Stimulated activated CD8-positive, alpha-beta memory T cell treated with anti-CD3 and anti-CD28 coated beads, Interleukin-12 subunit alpha, Interleukin-12 subunit beta, amount 100 ng/mL, for 24 hours (primary cell): ENCODE results near the gene SACS.

Source experiments
- DNase-seq: peaks from one replicate; pipeline ENCODE4 v3.0.0-alpha.2; 2020; ENCODE audit errors: extremely low read depth

Gene SACS

GRCh38 chr13:23433171-23434153 is at the start of gene SACS:
Gene SACS (minus strand): TSS chr13:23433702. CDS start chr13:23411239, 22,463 bp downstream.
- no peak for DNase-seq

GRCh38 chr13:23480324-23480723 is 46.8 kb upstream of the SACS start:
- DNase-seq: no peak

- DNase-seq: no peak
Observed at GRCh38 chr13:23477101-23477500, 43.6 kb upstream of the SACS start.

GRCh38 chr13:23473221-23473620 is 39.7 kb upstream of the SACS start:
- DNase-seq: no peak

- no peak for DNase-seq
Observed at GRCh38 chr13:23472189-23472588, 38.7 kb upstream of the SACS start.

GRCh38 chr13:23470790-23471614 is 37.5 kb upstream of the SACS start:
- no peak for DNase-seq

- no peak for DNase-seq
Observed at GRCh38 chr13:23469951-23470421, 36.5 kb upstream of the SACS start.

GRCh38 chr13:23468811-23469210 is 35.3 kb upstream of the SACS start:
- no peak for DNase-seq

GRCh38 chr13:23467932-23468278 is 34.4 kb upstream of the SACS start:
- DNase-seq: no peak

GRCh38 chr13:23467048-23467931 is 33.8 kb upstream of the SACS start:
- DNase-seq: no peak

GRCh38 chr13:23466144-23467002 is 32.9 kb upstream of the SACS start:
- DNase-seq: no peak

GRCh38 chr13:23463661-23464060 is 30.2 kb upstream of the SACS start:
- DNase-seq: no peak

- DNase-seq: no peak
Observed at GRCh38 chr13:23462815-23463559, 29.5 kb upstream of the SACS start.

- no peak for DNase-seq
Observed at GRCh38 chr13:23461544-23461943, 28.0 kb upstream of the SACS start.

- no peak for DNase-seq
Observed at GRCh38 chr13:23460921-23461320, 27.4 kb upstream of the SACS start.

GRCh38 chr13:23460309-23460708 is 26.8 kb upstream of the SACS start:
- no peak for DNase-seq

- DNase-seq: no peak
Observed at GRCh38 chr13:23458989-23459388, 25.5 kb upstream of the SACS start.

GRCh38 chr13:23456437-23457210 is 23.1 kb upstream of the SACS start:
- no peak for DNase-seq
